T-helper 2 cell treated with Interferon-gamma antibody and Interleukin-4, amounts not matched to agents 5 μg/mL and 100 μg/mL, for 36 hours (primary cell): Measurements from ENCODE around the gene DOCK4.

Source experiments
- DNase-seq: peaks from one replicate; pipeline ENCODE4 v3.0.0; 2021; ENCODE audit warnings: low spot score
- H3K27ac Mint-ChIP-seq: one replicate; pipeline ENCODE4 v1.8.0; 2021; ENCODE audit warnings: mild to moderate bottlenecking, mixed read lengths
- H3K27me3 Mint-ChIP-seq: one replicate; pipeline ENCODE4 v1.8.0; 2021; ENCODE audit warnings: low read depth, mixed read lengths
- H3K36me3 Mint-ChIP-seq: one replicate; pipeline ENCODE4 v1.8.0; 2021; ENCODE audit warnings: low read depth, mixed read lengths
- H3K4me1 Mint-ChIP-seq: one replicate; pipeline ENCODE4 v1.8.0; 2021; ENCODE audit warnings: low read depth, mixed read lengths
- H3K4me3 Mint-ChIP-seq: one replicate; pipeline ENCODE4 v1.8.0; 2022; ENCODE audit warnings: mild to moderate bottlenecking, moderate library complexity, mixed read lengths
- H3K9me3 Mint-ChIP-seq: one replicate; pipeline ENCODE4 v1.8.0; 2021; ENCODE audit warnings: mixed read lengths

DOCK4 gene

GRCh38 chr7:111986601-111987000, 219.6 kb downstream of the DOCK4 start:
- Mint-ChIP-seq H3K4me3 (no peak overlapping the region), H3K27me3 (no peaks in the 10 kb centered on the region), H3K36me3 (no peaks in the 10 kb centered on the region), H3K9me3 (no peaks in the 10 kb centered on the region), H3K4me1 (no peaks in the 10 kb centered on the region), H3K27ac (no peak overlapping the region)
- DNase-seq: no peak

- Mint-ChIP-seq H3K4me3 (no peak overlapping the region), H3K27me3 (no peaks in the 10 kb centered on the region), H3K27ac (no peak overlapping the region), H3K36me3 (no peaks in the 10 kb centered on the region), H3K9me3 (no peaks in the 10 kb centered on the region), H3K4me1 (no peaks in the 10 kb centered on the region)
- DNase-seq: no peak
Measured at GRCh38 chr7:111985798-111986197, 220.4 kb downstream of the DOCK4 start.

GRCh38 chr7:111982804-111983203, 223.4 kb downstream of the DOCK4 start:
- Mint-ChIP-seq H3K4me1 (no peaks in the 10 kb centered on the region), H3K27ac (no peak overlapping the region), H3K27me3 (no peaks in the 10 kb centered on the region), H3K4me3 (no peak overlapping the region), H3K9me3 (no peaks in the 10 kb centered on the region), H3K36me3 (no peaks in the 10 kb centered on the region)
- no peak for DNase-seq

GRCh38 chr7:111982133-111982532, 224.1 kb downstream of the DOCK4 start:
- no peak for DNase-seq
- no peaks in the 10 kb centered on the region for H3K9me3 Mint-ChIP-seq
- no peaks in the 10 kb centered on the region for H3K27me3 Mint-ChIP-seq
- H3K36me3 Mint-ChIP-seq: no peaks in the 10 kb centered on the region
- H3K4me3 Mint-ChIP-seq: no peak overlapping the region
- H3K27ac Mint-ChIP-seq: no peak overlapping the region
- no peaks in the 10 kb centered on the region for H3K4me1 Mint-ChIP-seq

GRCh38 chr7:111980725-111981124, 225.5 kb downstream of the DOCK4 start:
- Mint-ChIP-seq H3K27me3 (no peaks in the 10 kb centered on the region), H3K4me1 (no peaks in the 10 kb centered on the region), H3K36me3 (no peaks in the 10 kb centered on the region), H3K27ac (no peak overlapping the region), H3K9me3 (no peaks in the 10 kb centered on the region), H3K4me3 (no peak overlapping the region)
- no peak for DNase-seq

- H3K36me3 Mint-ChIP-seq: no peaks in the 10 kb centered on the region
- no peak overlapping the region for H3K27ac Mint-ChIP-seq
- no peaks in the 10 kb centered on the region for H3K4me1 Mint-ChIP-seq
- no peaks in the 10 kb centered on the region for H3K9me3 Mint-ChIP-seq
- no peak for DNase-seq
- no peaks in the 10 kb centered on the region for H3K27me3 Mint-ChIP-seq
- H3K4me3 Mint-ChIP-seq: no peak overlapping the region
Measured at GRCh38 chr7:111975346-111975745, 230.9 kb downstream of the DOCK4 start.

GRCh38 chr7:111960984-111961383, 245.2 kb downstream of the DOCK4 start:
- no peak for DNase-seq

GRCh38 chr7:111958896-111959295, 247.3 kb downstream of the DOCK4 start:
- Mint-ChIP-seq H3K4me1 (no peaks in the 10 kb centered on the region), H3K4me3 (no peak overlapping the region)

More at GRCh38 chr7:111960984-111961383, 245.2 kb downstream of the DOCK4 start:
- H3K27ac Mint-ChIP-seq: no peak overlapping the region
- H3K27me3 Mint-ChIP-seq: no peaks in the 10 kb centered on the region
- H3K36me3 Mint-ChIP-seq: no peaks in the 10 kb centered on the region
- H3K9me3 Mint-ChIP-seq: no peaks in the 10 kb centered on the region
- no peak overlapping the region for H3K4me3 Mint-ChIP-seq
- no peaks in the 10 kb centered on the region for H3K4me1 Mint-ChIP-seq

GRCh38 chr7:111958431-111958830, 247.8 kb downstream of the DOCK4 start:
- H3K9me3 Mint-ChIP-seq: no peaks in the 10 kb centered on the region
- no peak overlapping the region for H3K4me3 Mint-ChIP-seq
- H3K36me3 Mint-ChIP-seq: no peaks in the 10 kb centered on the region
- no peak for DNase-seq
- no peaks in the 10 kb centered on the region for H3K27me3 Mint-ChIP-seq
- H3K4me1 Mint-ChIP-seq: no peaks in the 10 kb centered on the region
- no peak overlapping the region for H3K27ac Mint-ChIP-seq

More at GRCh38 chr7:111958896-111959295, 247.3 kb downstream of the DOCK4 start:
- Mint-ChIP-seq H3K27ac (no peak overlapping the region), H3K27me3 (no peaks in the 10 kb centered on the region), H3K36me3 (no peaks in the 10 kb centered on the region), H3K9me3 (no peaks in the 10 kb centered on the region)
- DNase-seq: no peak

GRCh38 chr7:111955616-111956015, 250.6 kb downstream of the DOCK4 start:
- H3K4me3 Mint-ChIP-seq: no peak overlapping the region
- no peaks in the 10 kb centered on the region for H3K27me3 Mint-ChIP-seq
- H3K4me1 Mint-ChIP-seq: no peaks in the 10 kb centered on the region
- DNase-seq: no peak
- no peaks in the 10 kb centered on the region for H3K9me3 Mint-ChIP-seq
- H3K27ac Mint-ChIP-seq: no peak overlapping the region
- no peaks in the 10 kb centered on the region for H3K36me3 Mint-ChIP-seq

- Mint-ChIP-seq H3K4me3 (no peak overlapping the region), H3K4me1 (no peaks in the 10 kb centered on the region), H3K9me3 (no peaks in the 10 kb centered on the region), H3K27ac (no peak overlapping the region), H3K27me3 (no peaks in the 10 kb centered on the region), H3K36me3 (no peaks in the 10 kb centered on the region)
- DNase-seq: no peak
Measured at GRCh38 chr7:111954474-111955381, 251.5 kb downstream of the DOCK4 start.

GRCh38 chr7:111954056-111954455, 252.1 kb downstream of the DOCK4 start:
- Mint-ChIP-seq H3K9me3 (no peaks in the 10 kb centered on the region), H3K36me3 (no peaks in the 10 kb centered on the region), H3K4me3 (no peak overlapping the region), H3K27me3 (no peaks in the 10 kb centered on the region), H3K27ac (no peak overlapping the region), H3K4me1 (no peaks in the 10 kb centered on the region)
- DNase-seq: no peak

- no peak overlapping the region for H3K27ac Mint-ChIP-seq
- H3K4me1 Mint-ChIP-seq: no peaks in the 10 kb centered on the region
- no peak for DNase-seq
- no peaks in the 10 kb centered on the region for H3K36me3 Mint-ChIP-seq
- H3K27me3 Mint-ChIP-seq: no peaks in the 10 kb centered on the region
- H3K9me3 Mint-ChIP-seq: no peaks in the 10 kb centered on the region
- H3K4me3 Mint-ChIP-seq: no peak overlapping the region
Measured at GRCh38 chr7:111953611-111954010, 252.6 kb downstream of the DOCK4 start.

- Mint-ChIP-seq H3K9me3 (no peaks in the 10 kb centered on the region), H3K36me3 (no peaks in the 10 kb centered on the region), H3K27me3 (no peaks in the 10 kb centered on the region), H3K27ac (no peak overlapping the region), H3K4me1 (no peaks in the 10 kb centered on the region), H3K4me3 (no peak overlapping the region)
- no peak for DNase-seq
Measured at GRCh38 chr7:111952783-111953182, 253.4 kb downstream of the DOCK4 start.

- Mint-ChIP-seq H3K36me3 (no peaks in the 10 kb centered on the region), H3K4me1 (no peaks in the 10 kb centered on the region), H3K4me3 (no peak overlapping the region), H3K9me3 (no peaks in the 10 kb centered on the region), H3K27ac (no peak overlapping the region), H3K27me3 (no peaks in the 10 kb centered on the region)
- DNase-seq: no peak
Measured at GRCh38 chr7:111951052-111951451, 255.1 kb downstream of the DOCK4 start.
